Prostate gland (tissue), 2 donors: ENCODE measurements around the gene HCFC1.

Experiments
- POLR2A ChIP-seq: fragments of 450-650 bp; IDR thresholded peaks from one replicate; pipeline ENCODE4 v1.6.1; 2016; ENCODE audit warnings: antibody characterized with exemption, mild to moderate bottlenecking
- POLR2AphosphoS5 ChIP-seq: sonication (generic); formaldehyde crosslinking; IDR thresholded peaks from one replicate; pipeline ENCODE4 v1.6.1; 2017; ENCODE audit warnings: antibody characterized with exemption
- TF ChIP-seq, protein P1 (sequence below), 4 experiments: fragments of 200-600 bp in 2 of 4; fragments of 450-650 bp in 2 of 4; sonication (generic) in 2 of 4; IDR thresholded peaks; 1 replicate in 3 of 4; 2 replicates in 1 of 4; pipeline ENCODE4 v1.5.1; 2016 to 2019; ENCODE audit warnings: antibody characterized with exemption in 4 of 4, mild to moderate bottlenecking in 2 of 4, moderate library complexity in 2 of 4

GRCh38 chrX:153947009-153947769, 24.4 kb downstream of the HCFC1 start:
- TF ChIP-seq, protein P1, sequence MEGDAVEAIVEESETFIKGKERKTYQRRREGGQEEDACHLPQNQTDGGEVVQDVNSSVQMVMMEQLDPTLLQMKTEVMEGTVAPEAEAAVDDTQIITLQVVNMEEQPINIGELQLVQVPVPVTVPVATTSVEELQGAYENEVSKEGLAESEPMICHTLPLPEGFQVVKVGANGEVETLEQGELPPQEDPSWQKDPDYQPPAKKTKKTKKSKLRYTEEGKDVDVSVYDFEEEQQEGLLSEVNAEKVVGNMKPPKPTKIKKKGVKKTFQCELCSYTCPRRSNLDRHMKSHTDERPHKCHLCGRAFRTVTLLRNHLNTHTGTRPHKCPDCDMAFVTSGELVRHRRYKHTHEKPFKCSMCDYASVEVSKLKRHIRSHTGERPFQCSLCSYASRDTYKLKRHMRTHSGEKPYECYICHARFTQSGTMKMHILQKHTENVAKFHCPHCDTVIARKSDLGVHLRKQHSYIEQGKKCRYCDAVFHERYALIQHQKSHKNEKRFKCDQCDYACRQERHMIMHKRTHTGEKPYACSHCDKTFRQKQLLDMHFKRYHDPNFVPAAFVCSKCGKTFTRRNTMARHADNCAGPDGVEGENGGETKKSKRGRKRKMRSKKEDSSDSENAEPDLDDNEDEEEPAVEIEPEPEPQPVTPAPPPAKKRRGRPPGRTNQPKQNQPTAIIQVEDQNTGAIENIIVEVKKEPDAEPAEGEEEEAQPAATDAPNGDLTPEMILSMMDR (IDR thresholded peaks at IDR 0.05), result peak; percentile 52 to 83 (median 72)
- TF ChIP-seq POLR2AphosphoS5 (peak; percentile 52), POLR2A (no peak)
